Heart right ventricle (tissue), 16 donors: ENCODE data around the gene KMT2C. TPM values are rescaled to one million over a fixed set of nuclear protein-coding genes. Genes with fewer than 3 reads are reported as not detected.
"Not testable (repeated sequence)": the region's sequence is repeated elsewhere in the genome, so short reads cannot be mapped to it uniquely, and the experiment has no call there.

Source experiments
- ATAC-seq, 8 donors: fragments of 200-7000 bp; cut with Tn5 transposase; one replicate each; pipeline ENCODE4 v1.9.1; 2020; ENCODE audit warnings: mild to moderate bottlenecking in 8 of 8, moderate library complexity in 8 of 8, moderate number of reproducible peaks in 1 of 8
- DNase-seq, 2 donors: peaks; one replicate each; pipeline ENCODE4 v3.0.0-alpha.2; 2020
- H3K27ac ChIP-seq, 10 donors: fragments of 200-600 bp; sonication (generic) in 2 of 10; one replicate each; pipeline versions ENCODE4 v1.5.0 to v1.8.0; 2020 to 2022; ENCODE audit warnings: mild to moderate bottlenecking in 3 of 10
- H3K27me3 ChIP-seq, 7 donors: fragments of 200-600 bp; one replicate each; pipeline ENCODE4 v1.8.0; 2021 to 2022; ENCODE audit warnings: mild to moderate bottlenecking in 2 of 7
- H3K36me3 ChIP-seq, 9 donors: fragments of 200-600 bp; sonication (generic) in 1 of 9; one replicate each; pipeline versions ENCODE4 v1.5.0 to v1.8.0; 2020 to 2022; ENCODE audit warnings: mild to moderate bottlenecking in 2 of 9
- H3K4me1 ChIP-seq, 9 donors: fragments of 200-600 bp; sonication (generic) in 1 of 9; one replicate each; pipeline versions ENCODE4 v1.5.0 to v1.8.0; 2020 to 2022; ENCODE audit warnings: mild to moderate bottlenecking in 4 of 9
- H3K4me3 ChIP-seq, 10 donors: fragments of 200-600 bp; sonication (generic) in 2 of 10; one replicate each; pipeline versions ENCODE4 v1.5.0 to v1.8.0; 2020 to 2022; ENCODE audit warnings: mild to moderate bottlenecking in 7 of 10, moderate library complexity in 2 of 10
- H3K9me3 ChIP-seq, 11 donors: fragments of 200-600 bp in 10 of 11; sonication (generic) in 2 of 11; one replicate each; pipeline versions ENCODE4 v1.5.0 to v1.8.0; 2013 to 2022; ENCODE audit warnings: mild to moderate bottlenecking in 2 of 11, control low read depth in 1 of 11, moderate library complexity in 1 of 11
- WGBS, 2 donors: extraction: QIAGEN DNeasy Blood & Tissue Kit; methylation state at CpG; one replicate each; pipeline ENCODE4 v1.1.7; 2013; ENCODE audit warnings: inconsistent platforms in 1 of 2; 5-methylcytosine and 5-hydroxymethylcytosine counted together
- intact Hi-C, 10 donors: fragments of 100-400 bp; cut with DNase I; formaldehyde crosslinking; loops; one replicate each; pipeline versions ENCODE4 v1.11.1 to v1.14.2; 2022
- polyA plus RNA-seq, 2 donors: library from polyadenylated mRNA; stranded (reverse); fragments of 200-250 nt; gene quantifications; one replicate each; pipeline ENCODE4 v1.2.3, GENCODE V29; 2013
- total RNA-seq, 10 donors: library from RNA; stranded (reverse); fragmentation: NEBNext Ultra II Directional in 3 of 10; extraction: Animal tissue kit (Norgen Biotek cat#: 25700) in 3 of 10; gene quantifications; one replicate each; pipeline versions ENCODE4 v1.2.1 to v1.2.4, GENCODE V29; 2021 to 2023
- TF ChIP-seq, protein P1 (sequence below), 9 donors: fragments of 200-600 bp; sonication (generic) in 2 of 9; IDR thresholded peaks; one replicate each; pipeline versions ENCODE4 v1.5.0 to v1.8.0; 2021 to 2022; ENCODE audit warnings: antibody characterized with exemption in 9 of 9, mild to moderate bottlenecking in 5 of 9, moderate library complexity in 1 of 9
- donor health status: Arrhythmogenic right ventricular cardiomyopathy.
- donor health status: ischemic (EF 13 %, LVEDD 7.1; RV severe dilation, severe dysfunction).
- donor health status: healthy with polysubstance abuse.
- donor health status: DM: no; HTN: yes; CAD: no.
- donor health status: DM: no; HTN: no; CAD: no.
- donor health status: ischemic (EF 25% LVEDD 6.9; RV normal size, moderate dysfunction).
- donor health status: ischemic (EF 25% LVEDD 5.7; RV mildly dilated, moderate dysfunction).
- donor health status: healthy.
- donor health status: DM: yes; HTN: yes; CAD: no.
- donor health status: Ischemic cardiomyopathy.
- donor health status: ischemic (EF 35%, LVEDD 5.7; RV mildly dilated, moderate dysfunction).
- donor health status: nonischemic (EF 11% LVEDD 7.7; RV severe dilation, severe dysfunction).
- donor health status: DM: yes; HTN: yes; CAD: no.
- donor health status: PGD.
- donor health status: ischemic (EF 29% LVEDD 5.4; RV normal size, mild dysfunction).
- donor health status: nonischemic (EF 23%, LVEDD 6.1; RV moderate dilation, normal function).

KMT2C gene
- total and polyA plus RNA-seq, 12 donors: 5.5 to 54.3 (median 46.3) TPM

DNA sequence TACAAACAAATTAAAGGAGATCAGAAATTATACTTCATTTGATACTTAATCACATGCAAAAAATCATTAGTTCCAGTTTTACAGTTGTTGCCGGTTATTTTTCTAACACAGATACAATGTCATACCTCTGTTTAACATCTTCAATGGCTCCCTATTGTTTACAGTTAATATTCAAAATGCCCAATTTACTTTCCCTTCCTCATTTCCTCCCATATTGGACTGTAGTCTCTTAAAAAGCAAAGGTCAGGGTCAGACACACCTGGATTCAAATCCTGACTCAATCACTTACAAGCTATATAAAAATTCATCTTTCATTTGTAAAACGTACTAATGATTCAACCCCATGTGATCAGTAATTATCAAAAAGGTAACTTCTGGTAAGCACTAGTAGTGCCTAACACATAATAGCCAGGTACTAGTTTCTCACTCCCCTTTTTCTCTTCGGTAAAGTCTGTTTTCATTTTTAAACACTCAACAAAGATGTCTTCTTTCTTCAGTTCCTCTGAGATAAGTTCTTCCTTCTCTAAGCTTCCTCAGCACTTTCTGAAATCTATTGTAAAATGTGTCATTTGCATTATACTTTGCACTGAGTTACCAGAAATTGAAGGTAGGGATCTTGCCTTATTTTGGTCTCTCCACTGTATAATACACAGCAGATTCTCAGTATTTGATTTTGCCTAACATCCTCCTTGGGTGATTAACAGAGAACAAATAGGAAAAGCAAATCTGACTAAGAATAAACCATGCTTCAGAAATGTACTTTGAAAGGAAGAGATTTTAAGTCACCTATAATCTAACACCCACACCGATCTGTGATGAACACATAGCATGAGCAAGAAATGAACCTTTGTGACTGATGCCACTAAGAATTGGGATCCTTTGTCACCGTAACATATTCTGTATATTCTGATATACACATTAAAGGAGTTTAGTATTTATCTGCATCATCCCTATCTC is 16.1 kb downstream of the KMT2C start:
- no peaks in the 10 kb centered on the region for H3K27me3 ChIP-seq
- DNase-seq: no peak
- TF ChIP-seq, protein P1, sequence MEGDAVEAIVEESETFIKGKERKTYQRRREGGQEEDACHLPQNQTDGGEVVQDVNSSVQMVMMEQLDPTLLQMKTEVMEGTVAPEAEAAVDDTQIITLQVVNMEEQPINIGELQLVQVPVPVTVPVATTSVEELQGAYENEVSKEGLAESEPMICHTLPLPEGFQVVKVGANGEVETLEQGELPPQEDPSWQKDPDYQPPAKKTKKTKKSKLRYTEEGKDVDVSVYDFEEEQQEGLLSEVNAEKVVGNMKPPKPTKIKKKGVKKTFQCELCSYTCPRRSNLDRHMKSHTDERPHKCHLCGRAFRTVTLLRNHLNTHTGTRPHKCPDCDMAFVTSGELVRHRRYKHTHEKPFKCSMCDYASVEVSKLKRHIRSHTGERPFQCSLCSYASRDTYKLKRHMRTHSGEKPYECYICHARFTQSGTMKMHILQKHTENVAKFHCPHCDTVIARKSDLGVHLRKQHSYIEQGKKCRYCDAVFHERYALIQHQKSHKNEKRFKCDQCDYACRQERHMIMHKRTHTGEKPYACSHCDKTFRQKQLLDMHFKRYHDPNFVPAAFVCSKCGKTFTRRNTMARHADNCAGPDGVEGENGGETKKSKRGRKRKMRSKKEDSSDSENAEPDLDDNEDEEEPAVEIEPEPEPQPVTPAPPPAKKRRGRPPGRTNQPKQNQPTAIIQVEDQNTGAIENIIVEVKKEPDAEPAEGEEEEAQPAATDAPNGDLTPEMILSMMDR (IDR thresholded peaks at IDR 0.05): no peak
- no peak overlapping the region for H3K4me3 ChIP-seq
- no peak overlapping the region for H3K27ac ChIP-seq
- no peaks in the 10 kb centered on the region for H3K36me3 ChIP-seq
- no peak for ATAC-seq
- H3K4me1 ChIP-seq: peaks cover 0 to 25% (median 4%) of the 10 kb centered on the region in 9 donors
- H3K9me3 ChIP-seq: peaks cover 0 to 33% (median 13%) of the 10 kb centered on the region in 11 donors
- 81 to 88% methylated on average over 5 of the region's 5 CpGs for WGBS, 2 donors
- intact Hi-C loops: loop anchor here in 1 of 10 donors (10.0 kb wide), 1 partner anchor 45 kb away; no protein-coding TSS in a partner anchor

- intact Hi-C loops: no loop called here
- DNase-seq (no peak), ATAC-seq (no peak)
- H3K27me3 ChIP-seq: no peaks in the 10 kb centered on the region
- TF ChIP-seq, protein P1 (IDR thresholded peaks at IDR 0.05): no peak
- H3K36me3 ChIP-seq: peaks cover 0 to 4% (median 0%) of the 10 kb centered on the region in 9 donors
- WGBS, 2 donors: 79 to 85% methylated on average over 2 of the region's 2 CpGs
- H3K4me1 ChIP-seq: peaks cover 0 to 28% (median 16%) of the 10 kb centered on the region in 9 donors
- peaks cover 0 to 3% (median 0%) of the 10 kb centered on the region in 11 donors for H3K9me3 ChIP-seq
- H3K4me3 ChIP-seq: no peak overlapping the region
- H3K27ac ChIP-seq: no peak overlapping the region
Observed at GRCh38 chr7:152414779-152415178, 21.0 kb downstream of the KMT2C start.

- ATAC-seq: peak in 4 of 8 donors; percentile 41 to 58 (median 46)
- H3K4me3 ChIP-seq: peak overlapping the region in 1 of 10 donors; percentile 23
- intact Hi-C loops: no loop called here
- DNase-seq: no peak
- peaks cover 0 to 4% (median 0%) of the 10 kb centered on the region in 9 donors for H3K36me3 ChIP-seq
- H3K4me1 ChIP-seq: peaks cover 0 to 28% (median 15%) of the 10 kb centered on the region in 9 donors
- TF ChIP-seq, protein P1 (IDR thresholded peaks at IDR 0.05): no peak
- WGBS, 2 donors: 26 to 28% methylated on average over 5 of the region's 5 CpGs
- H3K9me3 ChIP-seq: peaks cover 0 to 3% (median 0%) of the 10 kb centered on the region in 11 donors
- H3K27ac ChIP-seq: no peak overlapping the region
- no peaks in the 10 kb centered on the region for H3K27me3 ChIP-seq
Observed at GRCh38 chr7:152411389-152411788, 24.4 kb downstream of the KMT2C start.

DNA sequence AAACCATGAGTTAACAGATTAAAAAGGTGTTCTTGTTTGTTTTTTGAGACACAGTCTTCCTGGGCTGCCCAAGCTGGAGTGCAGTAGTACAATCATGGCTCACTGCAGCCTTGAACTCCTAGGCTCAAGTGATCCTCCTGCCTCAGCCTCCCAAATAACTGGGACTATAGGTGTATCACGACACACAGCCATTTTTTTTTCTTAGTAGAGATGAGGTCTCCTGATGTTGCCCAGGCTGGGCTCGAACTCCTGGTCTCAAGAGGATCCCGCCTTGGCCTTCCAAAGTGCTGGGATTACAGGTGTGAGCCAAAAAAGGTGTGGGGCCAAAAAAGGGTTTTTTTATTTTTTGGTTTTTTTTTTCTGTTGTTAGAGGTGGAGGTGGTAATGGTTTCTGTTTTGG is 29.3 kb downstream of the KMT2C start:
- 24 to 26% methylated on average over 3 of the region's 3 CpGs for WGBS, 2 donors
- no peak overlapping the region for H3K27ac ChIP-seq

DNA sequence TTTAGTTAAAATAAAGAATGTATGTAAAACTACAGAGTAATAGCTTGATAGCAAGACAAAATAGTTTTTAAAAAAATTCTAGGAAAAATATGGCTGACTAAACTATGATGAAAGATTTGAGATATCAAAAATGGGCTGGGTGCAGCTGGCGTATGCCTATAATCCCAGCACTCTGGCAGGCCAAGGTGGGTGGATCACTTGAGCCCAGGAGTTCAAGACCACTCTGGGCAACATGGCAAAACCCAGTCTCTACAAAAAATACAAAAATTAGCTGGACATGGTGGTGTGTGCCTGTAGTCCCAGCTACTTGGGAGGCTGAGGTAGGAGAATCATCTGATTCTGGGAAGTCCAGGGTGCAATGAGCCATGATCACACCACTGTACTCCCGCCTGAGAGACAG is 29.8 kb downstream of the KMT2C start:
- ATAC-seq: peak in 3 of 8 donors; percentile 3 to 33 (median 14)
- WGBS, 2 donors: 60 to 62% methylated on average over 2 of the region's 2 CpGs
- H3K4me1 ChIP-seq: peaks cover 0 to 10% (median 4%) of the 10 kb centered on the region in 9 donors

More for the DNA sequence above, 29.3 kb downstream of the KMT2C start:
- ATAC-seq: peak in 3 of 8 donors; percentile 8 to 24 (median 8)
- H3K9me3 ChIP-seq: peaks cover 0 to 16% (median 0%) of the 10 kb centered on the region in 11 donors
- H3K4me1 ChIP-seq: peaks cover 0 to 15% (median 6%) of the 10 kb centered on the region in 9 donors
- H3K27me3 ChIP-seq: no peaks in the 10 kb centered on the region
- H3K36me3 ChIP-seq: peaks cover 0 to 4% (median 0%) of the 10 kb centered on the region in 9 donors
- H3K4me3 ChIP-seq: no peak overlapping the region
- intact Hi-C loops: no loop called here
- TF ChIP-seq, protein P1 (IDR thresholded peaks at IDR 0.05): no peak
- no peak for DNase-seq

More for the DNA sequence above, 29.8 kb downstream of the KMT2C start:
- DNase-seq, H3K27me3 ChIP-seq, H3K27ac ChIP-seq, H3K36me3 ChIP-seq, intact Hi-C loops, H3K4me3 ChIP-seq: not testable (repeated sequence)
- peaks cover 0 to 16% (median 0%) of the 10 kb centered on the region in 11 donors for H3K9me3 ChIP-seq
